Measurements from ENCODE around the gene CACNA1G. TPM values are rescaled to one million over a fixed set of nuclear protein-coding genes. Genes with fewer than 3 reads are reported as not detected.
A peak's percentile ranks its signal among the peaks of the same experiment; 100 is the strongest.

CACNA1G gene
- total RNA-seq, 3 donors from 2014 or later (not counting 1 experiment from before 2014, with no cell fraction given), result not detected

GRCh38 chr17:50551884-50552283, 8.6 kb upstream of the CACNA1G start:
- Histone ChIP-seq H3K27ac (ENCODE audit: low read length) (no peak overlapping the region), H3K27me3 (ENCODE audit: control insufficient read depth, insufficient read depth, low read length) (no peaks in the 10 kb centered on the region), H3K36me3 (ENCODE audit: control insufficient read depth, insufficient read depth, low read length) (peaks cover 3% of the 10 kb centered on the region), H3K4me1 (ENCODE audit: control insufficient read depth, insufficient read depth, low read length) (peaks cover 10% of the 10 kb centered on the region), H3K9me3 (ENCODE audit: control insufficient read depth, insufficient read depth, low read length) (no peaks in the 10 kb centered on the region), H3K4me3 (ENCODE audit: low read length) (no peak overlapping the region)
- DNase-seq (no peak), ATAC-seq (no peak)
- H3K4me1 Mint-ChIP-seq, result peaks cover 1 to 2% of the 10 kb centered on the region in 2 donors
- no peak for TF ChIP-seq CTCF (IDR thresholded peaks at IDR 0.05)
- intact Hi-C loops (cut with micrococcal nuclease), result no loop called here
- no peak overlapping the region for H3K4me3 Mint-ChIP-seq
- no peaks in the 10 kb centered on the region for H3K9me3 Mint-ChIP-seq
- 87% methylated on average over 11 of the region's 12 CpGs for WGBS (ENCODE audit: insufficient coverage)
- no peaks in the 10 kb centered on the region for H3K36me3 Mint-ChIP-seq
- no peak overlapping the region for H3K27ac Mint-ChIP-seq
- H3K27me3 Mint-ChIP-seq (ENCODE audit: low read depth in 2 of 2), result peaks cover 0 to under 1% of the 10 kb centered on the region in 2 donors

DNA sequence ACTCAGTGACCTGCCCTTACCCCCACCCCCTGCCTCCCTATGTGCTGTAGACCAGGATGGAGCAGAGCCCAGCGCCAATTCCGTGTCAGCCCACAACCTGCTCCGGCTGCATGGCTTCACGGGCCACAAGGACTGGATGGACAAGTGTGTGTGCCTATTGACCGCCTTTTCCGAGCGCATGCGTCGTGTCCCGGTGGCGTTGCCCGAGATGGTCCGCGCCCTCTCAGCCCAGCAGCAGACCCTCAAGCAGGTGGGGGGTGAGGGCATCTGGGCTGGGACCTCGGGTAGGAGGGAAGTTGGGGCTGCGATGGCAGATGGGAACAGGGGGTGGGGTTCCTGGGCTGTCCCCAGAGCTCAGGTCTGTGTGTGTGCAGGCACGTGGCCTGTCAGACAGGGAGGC, 6.3 kb upstream of the CACNA1G start:
- TF ChIP-seq CTCF (IDR thresholded peaks at IDR 0.05), result no peak
- no peaks in the 10 kb centered on the region for H3K36me3 Mint-ChIP-seq
- DNase-seq, result no peak
- no peak overlapping the region for H3K4me3 Mint-ChIP-seq
- peaks cover 3% of the 10 kb centered on the region for H3K36me3 ChIP-seq (ENCODE audit: control insufficient read depth, insufficient read depth, low read length)
- peaks cover 0 to 14% of the 10 kb centered on the region in 2 donors for H3K27me3 Mint-ChIP-seq (ENCODE audit: low read depth in 2 of 2)
- H3K4me3 ChIP-seq (ENCODE audit: low read length), result no peak overlapping the region
- no peaks in the 10 kb centered on the region for H3K9me3 ChIP-seq (ENCODE audit: control insufficient read depth, insufficient read depth, low read length)
- H3K27ac Mint-ChIP-seq, result no peak overlapping the region
- no peak overlapping the region for H3K27ac ChIP-seq (ENCODE audit: low read length)
- no peak for ATAC-seq
- H3K9me3 Mint-ChIP-seq, result no peaks in the 10 kb centered on the region
- peaks cover 6% of the 10 kb centered on the region for H3K4me1 ChIP-seq (ENCODE audit: control insufficient read depth, insufficient read depth, low read length)
- intact Hi-C loops (cut with micrococcal nuclease), result no loop called here
- 91% methylated on average over 17 of the region's 17 CpGs for WGBS (ENCODE audit: insufficient coverage)
- H3K4me1 Mint-ChIP-seq, result peaks cover 2 to 7% of the 10 kb centered on the region in 2 donors
- H3K27me3 ChIP-seq (ENCODE audit: control insufficient read depth, insufficient read depth, low read length), result peaks cover 5% of the 10 kb centered on the region

DNA sequence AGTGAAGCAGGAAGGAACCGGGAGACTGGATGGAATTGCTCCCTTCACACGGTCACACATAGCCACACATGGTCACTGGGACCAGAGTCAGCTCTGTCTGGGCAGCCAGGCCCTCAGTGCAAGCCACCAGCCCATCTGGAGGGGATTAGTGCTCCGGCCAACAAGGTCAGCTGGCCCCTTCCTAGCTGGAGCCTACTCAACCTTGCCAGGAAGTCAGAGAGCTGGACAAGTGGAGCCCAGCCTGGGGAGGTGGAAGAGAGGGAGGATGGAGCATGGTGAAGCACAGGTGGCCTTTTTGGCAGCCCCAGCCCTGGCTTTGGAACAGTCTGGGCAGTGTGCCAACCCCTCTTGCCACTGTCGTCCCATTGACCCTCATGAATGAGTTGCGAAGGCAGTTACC, 3.7 kb upstream of the CACNA1G start:
- ATAC-seq (no peak), DNase-seq (no peak)
- no peaks in the 10 kb centered on the region for H3K9me3 ChIP-seq (ENCODE audit: control insufficient read depth, insufficient read depth, low read length)
- no peak overlapping the region for H3K4me3 ChIP-seq (ENCODE audit: low read length)
- peaks cover 29% of the 10 kb centered on the region for H3K4me1 ChIP-seq (ENCODE audit: control insufficient read depth, insufficient read depth, low read length)
- WGBS (ENCODE audit: insufficient coverage), result 84% methylated on average over 5 of the region's 5 CpGs
- H3K36me3 ChIP-seq (ENCODE audit: control insufficient read depth, insufficient read depth, low read length), result no peaks in the 10 kb centered on the region
- Mint-ChIP-seq H3K36me3 (no peaks in the 10 kb centered on the region), H3K27me3 (ENCODE audit: low read depth in 2 of 2) (peaks cover 0 to 24% of the 10 kb centered on the region in 2 donors), H3K4me1 (peaks cover 13 to 19% of the 10 kb centered on the region in 2 donors), H3K4me3 (no peak overlapping the region), H3K9me3 (no peaks in the 10 kb centered on the region), H3K27ac (no peak overlapping the region)
- intact Hi-C loops (cut with micrococcal nuclease), result no loop called here
- no peak for TF ChIP-seq CTCF (IDR thresholded peaks at IDR 0.05)
- H3K27me3 ChIP-seq (ENCODE audit: control insufficient read depth, insufficient read depth, low read length), result peaks cover 20% of the 10 kb centered on the region
- no peak overlapping the region for H3K27ac ChIP-seq (ENCODE audit: low read length)

DNA sequence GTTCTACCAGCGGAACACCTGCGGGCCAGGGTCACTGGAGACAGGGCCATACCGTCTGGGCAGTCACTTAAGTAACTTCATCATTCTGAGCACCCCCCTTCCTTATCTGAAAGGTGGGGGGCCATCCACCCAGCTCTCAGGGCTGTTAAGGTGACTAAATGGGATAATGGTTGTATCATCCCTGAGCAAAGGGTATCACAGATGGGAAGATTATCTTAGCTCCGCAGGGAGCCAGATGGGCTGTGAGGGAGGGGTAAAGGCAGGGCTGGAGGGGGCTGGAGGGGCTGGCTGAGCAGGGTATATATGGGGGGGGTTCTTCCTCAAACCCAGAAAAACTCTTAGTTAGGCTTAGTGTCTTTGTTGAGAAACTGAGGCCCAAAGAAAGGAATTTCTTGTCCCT, 2.9 kb upstream of the CACNA1G start:
- peak in 1 of 2 donors; percentile 9 for DNase-seq
- H3K36me3 Mint-ChIP-seq, result no peaks in the 10 kb centered on the region
- H3K27ac Mint-ChIP-seq, result no peak overlapping the region
- Histone ChIP-seq H3K27me3 (ENCODE audit: control insufficient read depth, insufficient read depth, low read length) (peaks cover 26% of the 10 kb centered on the region), H3K4me3 (ENCODE audit: low read length) (no peak overlapping the region), H3K9me3 (ENCODE audit: control insufficient read depth, insufficient read depth, low read length) (no peaks in the 10 kb centered on the region), H3K27ac (ENCODE audit: low read length) (no peak overlapping the region), H3K4me1 (ENCODE audit: control insufficient read depth, insufficient read depth, low read length) (peaks cover 37% of the 10 kb centered on the region), H3K36me3 (ENCODE audit: control insufficient read depth, insufficient read depth, low read length) (no peaks in the 10 kb centered on the region)
- H3K27me3 Mint-ChIP-seq (ENCODE audit: low read depth in 2 of 2), result peaks cover 7 to 30% of the 10 kb centered on the region in 2 donors
- H3K9me3 Mint-ChIP-seq, result no peaks in the 10 kb centered on the region
- 96% methylated on average over 4 of the region's 4 CpGs for WGBS (ENCODE audit: insufficient coverage)
- no peak for TF ChIP-seq CTCF (IDR thresholded peaks at IDR 0.05)
- H3K4me1 Mint-ChIP-seq, result peaks cover 19 to 26% of the 10 kb centered on the region in 2 donors
- ATAC-seq, result no peak
- intact Hi-C loops (cut with micrococcal nuclease), result no loop called here
- no peak overlapping the region for H3K4me3 Mint-ChIP-seq
